AG09309 (cell line): Measurements from ENCODE around the gene TRNP1.

Source experiments
- DNase-seq: peaks from one replicate; pipeline ENCODE4 v3.0.0-alpha.2; 2010; ENCODE audit warnings: low read depth
- H3K4me3 ChIP-seq: 2 replicates; pipeline ENCODE4 v1.5.1; 2011; ENCODE audit warnings: mild to moderate bottlenecking, low read depth, low read length, moderate library complexity; ENCODE audit not compliant: control insufficient read depth
- TF ChIP-seq, protein P1 (sequence below): IDR thresholded peaks from 2 replicates; pipeline ENCODE4 v1.5.1; 2011; ENCODE audit warnings: mild to moderate bottlenecking, low read depth, low read length, inconsistent platforms; ENCODE audit not compliant: insufficient read depth, control insufficient read depth; ENCODE audit errors: missing control alignments

The TRNP1 gene

DNA sequence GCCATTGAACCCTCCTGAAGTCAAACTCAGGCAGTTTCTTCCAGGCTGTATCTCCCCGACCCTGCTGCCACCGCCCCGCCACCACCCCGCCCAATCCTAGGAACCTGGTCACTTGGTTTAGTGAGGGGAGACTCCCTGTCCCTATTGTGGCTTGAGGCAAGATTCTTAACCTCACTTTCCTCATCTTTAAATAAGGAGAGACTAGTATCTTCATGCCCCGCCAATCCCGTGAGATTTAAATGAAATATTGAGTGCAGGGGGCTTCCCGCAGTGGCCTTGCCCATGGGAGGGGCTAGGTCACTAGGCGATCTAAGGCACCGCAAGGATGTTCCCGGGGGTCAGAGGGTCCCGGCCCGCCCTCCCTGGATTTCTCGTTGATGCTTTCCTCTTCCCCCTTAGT, 34.2 kb upstream of the TRNP1 start:
- TF ChIP-seq, protein P1, sequence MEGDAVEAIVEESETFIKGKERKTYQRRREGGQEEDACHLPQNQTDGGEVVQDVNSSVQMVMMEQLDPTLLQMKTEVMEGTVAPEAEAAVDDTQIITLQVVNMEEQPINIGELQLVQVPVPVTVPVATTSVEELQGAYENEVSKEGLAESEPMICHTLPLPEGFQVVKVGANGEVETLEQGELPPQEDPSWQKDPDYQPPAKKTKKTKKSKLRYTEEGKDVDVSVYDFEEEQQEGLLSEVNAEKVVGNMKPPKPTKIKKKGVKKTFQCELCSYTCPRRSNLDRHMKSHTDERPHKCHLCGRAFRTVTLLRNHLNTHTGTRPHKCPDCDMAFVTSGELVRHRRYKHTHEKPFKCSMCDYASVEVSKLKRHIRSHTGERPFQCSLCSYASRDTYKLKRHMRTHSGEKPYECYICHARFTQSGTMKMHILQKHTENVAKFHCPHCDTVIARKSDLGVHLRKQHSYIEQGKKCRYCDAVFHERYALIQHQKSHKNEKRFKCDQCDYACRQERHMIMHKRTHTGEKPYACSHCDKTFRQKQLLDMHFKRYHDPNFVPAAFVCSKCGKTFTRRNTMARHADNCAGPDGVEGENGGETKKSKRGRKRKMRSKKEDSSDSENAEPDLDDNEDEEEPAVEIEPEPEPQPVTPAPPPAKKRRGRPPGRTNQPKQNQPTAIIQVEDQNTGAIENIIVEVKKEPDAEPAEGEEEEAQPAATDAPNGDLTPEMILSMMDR = no peak
- H3K4me3 ChIP-seq = no peak overlapping the region
- DNase-seq = no peak

- DNase-seq = no peak
- TF ChIP-seq, protein P1 = no peak
- H3K4me3 ChIP-seq = no peak within 1 kb of the TSS; the same call in 1 of the 2 replicates
These were observed 33.5 kb upstream of the TRNP1 start, which contains the start of gene KDF1 for GRCh38 chr1:26959722-26960624. TSS of gene KDF1 (minus strand) at chr1:26960468. CDS start at chr1:26952380, 8,088 bp downstream.

GRCh38 chr1:26960625-26960966, 32.9 kb upstream of the TRNP1 start:
- H3K4me3 ChIP-seq = no peak overlapping the region
- no peak for DNase-seq
- TF ChIP-seq, protein P1 = no peak

GRCh38 chr1:26961826-26962225, 31.7 kb upstream of the TRNP1 start:
- DNase-seq = peak; percentile 57
- TF ChIP-seq, protein P1 = no peak
- H3K4me3 ChIP-seq = no peak overlapping the region

- H3K4me3 ChIP-seq = no peak overlapping the region
- DNase-seq = no peak
- TF ChIP-seq, protein P1 = no peak
These were observed 28.3 kb upstream of the TRNP1 start for GRCh38 chr1:26965213-26965612.

DNA sequence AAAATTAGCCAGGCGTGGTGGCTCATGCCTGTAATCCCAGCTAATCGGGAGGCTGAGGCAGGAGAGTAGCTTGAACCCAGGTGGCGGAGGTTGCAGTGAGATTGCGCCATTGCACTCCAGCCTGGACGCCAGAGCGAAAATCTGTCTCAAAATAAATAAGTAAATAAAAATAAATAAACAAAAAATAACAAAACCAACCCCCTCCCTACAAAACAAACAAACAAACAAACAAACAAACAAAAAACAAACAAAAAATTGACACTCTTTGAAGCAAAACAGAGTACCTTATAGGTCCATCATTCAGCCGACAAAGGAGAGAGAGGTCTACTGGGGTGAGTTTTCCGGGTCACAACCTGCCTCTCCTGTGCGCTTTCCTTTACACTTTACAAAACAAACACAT, 27.9 kb upstream of the TRNP1 start:
- DNase-seq = no peak
- TF ChIP-seq, protein P1 = no peak
- no peak overlapping the region for H3K4me3 ChIP-seq
